GM21737 (cell line): Measurements from ENCODE around the gene NDUFAF2.
A peak's percentile ranks its signal among the peaks of the same experiment; 100 is the strongest.
"Not testable (repeated sequence)": the region's sequence is repeated elsewhere in the genome, so short reads cannot be mapped to it uniquely, and the experiment has no call there.

ENCODE experiments used
- ATAC-seq: cut with Tn5 transposase; IDR thresholded peaks from one replicate; pipeline ENCODE4 v1.9.1; 2021; ENCODE audit warnings: mild to moderate bottlenecking, moderate library complexity; ENCODE audit not compliant: unreplicated experiment

NDUFAF2 gene

DNA sequence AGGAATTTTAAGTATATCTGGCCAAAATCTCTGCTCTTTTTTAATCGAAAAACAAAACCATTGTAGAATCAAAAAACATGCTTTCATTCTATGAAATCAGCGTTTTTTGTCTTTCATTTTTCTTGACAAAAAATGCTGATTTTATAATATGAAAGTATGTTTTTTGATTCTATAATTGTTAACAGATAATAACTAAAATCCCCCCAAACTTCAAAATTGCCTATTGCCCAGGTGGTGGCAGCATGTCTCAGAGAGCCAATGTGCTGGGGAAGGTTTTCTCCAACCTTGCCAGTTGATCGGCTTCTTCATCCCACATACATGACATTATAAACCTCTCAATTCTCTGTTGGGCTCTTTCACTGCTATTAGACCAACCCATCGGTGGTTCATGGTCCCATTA lies 222.4 kb downstream of the NDUFAF2 start:
- no peak for ATAC-seq

DNA sequence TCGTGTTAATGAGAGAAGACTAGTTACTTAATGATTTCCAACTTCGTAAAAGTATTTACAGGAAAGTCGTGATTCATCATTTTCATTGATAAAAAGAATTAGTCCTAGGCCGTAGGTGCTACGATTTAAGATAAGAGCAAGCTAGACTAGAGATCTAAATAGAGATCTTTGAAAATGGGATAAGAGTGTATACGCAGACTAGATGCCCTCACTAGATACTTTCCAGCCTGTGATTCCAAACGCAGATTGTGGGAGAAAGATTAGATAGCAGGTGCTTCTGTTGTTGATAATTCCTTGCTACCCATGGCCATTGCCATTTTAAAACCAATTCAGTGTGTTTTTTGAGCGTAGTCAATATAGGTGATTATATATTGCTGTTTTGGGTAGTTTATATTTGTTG lies 223.9 kb downstream of the NDUFAF2 start:
- ATAC-seq: no peak

DNA sequence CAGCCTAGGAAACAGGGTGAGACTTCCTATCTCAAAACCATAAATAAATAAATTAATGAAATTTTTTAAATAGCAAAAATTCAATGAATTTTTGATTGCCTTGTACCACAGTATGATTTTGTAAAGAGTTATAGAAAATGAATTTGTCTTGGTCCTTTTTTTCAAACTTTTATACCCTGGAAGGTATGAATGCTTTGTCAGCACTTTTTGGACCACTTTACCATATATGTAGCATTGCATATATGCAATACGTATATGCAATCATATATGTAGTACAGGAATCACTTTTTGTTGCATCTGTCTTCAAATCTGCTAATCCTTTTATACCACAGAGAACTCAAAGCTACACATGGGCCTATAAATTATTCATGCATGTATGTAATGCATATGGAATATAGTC lies 226.5 kb downstream of the NDUFAF2 start:
- no peak for ATAC-seq

DNA sequence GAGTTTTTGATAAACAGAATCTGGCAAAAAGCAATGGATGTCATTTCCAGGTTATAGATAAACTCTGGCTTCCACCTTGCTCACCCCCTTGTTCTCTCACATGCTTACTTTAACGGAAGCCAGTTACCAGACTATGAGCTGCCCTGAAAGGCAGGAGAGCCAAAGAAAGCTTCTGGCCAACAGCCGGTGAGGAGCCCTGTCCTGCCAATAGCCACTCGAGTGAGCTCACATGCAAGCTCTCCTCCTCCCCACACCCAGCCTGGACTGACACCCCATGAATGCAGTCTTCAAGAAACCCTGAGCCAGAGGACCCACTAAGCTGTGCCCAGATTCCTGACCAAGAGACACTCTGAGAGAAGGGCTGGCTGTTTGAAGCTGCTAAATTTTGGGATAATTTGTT lies 231.6 kb downstream of the NDUFAF2 start:
- no peak for ATAC-seq

DNA sequence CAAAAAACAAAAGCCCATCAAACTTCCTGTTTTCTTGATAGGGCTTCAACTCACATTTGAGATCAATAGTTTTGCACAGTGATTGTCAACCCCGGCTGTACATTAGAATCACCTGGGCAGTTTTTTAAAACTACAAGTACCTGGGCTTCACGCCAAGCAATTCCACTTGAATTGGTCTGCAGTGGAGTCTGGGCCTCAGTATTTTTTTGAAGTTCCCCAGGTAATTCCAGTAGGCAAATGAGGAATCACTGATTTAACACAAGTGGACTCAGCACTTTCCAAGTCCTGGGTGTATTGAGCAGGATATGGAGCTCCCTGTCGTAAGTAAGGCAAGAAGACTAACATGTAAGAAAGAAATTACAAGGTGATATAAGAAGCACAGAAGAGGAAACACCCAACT lies 232.1 kb downstream of the NDUFAF2 start:
- no peak for ATAC-seq

DNA sequence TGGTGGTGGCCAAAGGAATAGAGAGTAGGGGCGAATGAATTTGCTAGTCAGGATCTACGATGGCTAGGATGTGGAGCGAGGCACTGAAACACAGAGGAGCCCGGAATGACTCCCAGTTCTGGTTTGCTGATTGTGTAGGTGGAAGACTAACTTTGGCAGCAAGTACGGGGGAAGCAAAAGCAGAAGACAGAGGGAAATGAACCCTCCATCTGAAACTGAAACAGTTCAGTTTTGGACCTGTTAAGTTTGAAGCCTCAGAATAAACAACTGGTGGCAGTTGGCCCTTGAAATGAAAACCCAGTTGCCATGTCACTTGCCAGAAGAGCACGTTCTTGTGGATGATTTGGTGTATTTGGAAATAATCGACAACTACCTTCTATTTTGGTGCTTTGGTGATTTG lies 232.7 kb downstream of the NDUFAF2 start:
- ATAC-seq: peak; percentile 64

DNA sequence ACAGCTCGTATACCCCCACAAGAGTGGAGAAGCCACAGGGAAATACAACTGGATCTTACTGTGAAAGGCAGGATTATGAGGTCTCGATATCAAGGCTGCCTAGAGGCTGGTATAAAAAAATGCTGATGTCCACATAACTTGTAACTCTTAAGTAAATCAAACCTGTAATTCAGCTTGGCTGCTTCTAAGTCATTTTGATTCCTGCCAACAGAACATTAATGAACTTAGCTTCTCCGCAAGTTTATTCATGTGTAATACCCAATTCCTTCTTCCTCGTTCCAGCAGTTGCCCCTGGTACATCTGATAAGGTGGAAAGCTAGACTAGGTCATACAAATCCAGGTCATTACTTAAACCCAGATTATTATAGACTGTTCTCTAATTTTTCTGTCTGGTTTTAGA lies 233.7 kb downstream of the NDUFAF2 start:
- ATAC-seq: no peak

DNA sequence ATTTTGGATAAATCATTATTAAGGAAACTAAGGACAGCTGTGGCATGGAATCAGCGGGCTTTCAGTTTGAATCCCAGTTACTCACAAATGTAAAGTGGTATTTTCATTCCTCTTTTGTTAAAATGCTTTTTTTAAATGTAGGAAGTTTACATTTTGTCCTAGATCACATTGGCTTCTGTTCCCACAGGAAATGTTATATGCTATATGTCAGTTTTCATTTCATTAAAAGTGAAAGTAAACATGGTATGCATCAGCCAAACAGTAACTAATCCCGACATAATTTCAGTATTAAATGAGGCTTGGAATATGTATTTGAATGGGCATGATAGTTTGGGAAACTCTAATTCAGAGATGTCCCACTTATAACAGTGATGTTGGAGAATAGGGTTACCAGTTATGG lies 235.9 kb downstream of the NDUFAF2 start:
- ATAC-seq: no peak

DNA sequence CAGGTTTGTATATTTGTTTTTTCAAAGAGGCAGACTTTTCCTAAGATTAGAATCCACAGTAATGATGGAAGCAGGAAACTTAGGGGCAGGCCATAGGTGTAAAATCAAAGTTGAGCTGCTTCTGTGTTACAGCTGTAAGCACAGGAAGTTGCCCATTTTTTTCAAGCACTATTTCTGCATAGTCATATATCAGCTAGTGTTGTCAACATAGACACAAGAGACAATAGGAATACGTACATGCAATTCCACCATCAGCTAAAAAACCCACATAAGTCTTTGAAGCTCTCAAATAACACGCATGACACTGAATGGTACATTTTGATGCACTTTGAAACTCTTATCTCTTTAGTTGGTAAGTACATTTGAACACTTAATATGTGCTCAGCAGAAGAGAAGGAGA lies 237.4 kb downstream of the NDUFAF2 start:
- no peak for ATAC-seq

DNA sequence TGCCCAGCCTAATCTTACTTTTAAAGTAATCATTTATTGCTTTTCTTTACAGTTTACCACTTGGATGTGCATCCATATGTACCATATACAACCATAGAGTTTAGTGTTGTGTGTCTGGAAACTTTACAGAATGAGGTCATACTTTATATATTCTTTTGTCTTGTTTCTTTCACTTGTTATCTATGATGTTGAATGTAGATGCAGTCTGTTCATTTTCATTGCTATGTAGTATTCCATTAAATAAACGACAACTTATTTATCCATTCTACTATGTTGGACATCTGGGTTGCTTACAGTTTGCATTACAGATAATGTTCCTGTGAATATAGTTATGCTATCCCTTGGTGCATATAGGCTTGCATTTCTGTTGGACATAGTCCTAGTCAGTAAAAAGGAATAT lies 238.5 kb downstream of the NDUFAF2 start:
- ATAC-seq: no peak

DNA sequence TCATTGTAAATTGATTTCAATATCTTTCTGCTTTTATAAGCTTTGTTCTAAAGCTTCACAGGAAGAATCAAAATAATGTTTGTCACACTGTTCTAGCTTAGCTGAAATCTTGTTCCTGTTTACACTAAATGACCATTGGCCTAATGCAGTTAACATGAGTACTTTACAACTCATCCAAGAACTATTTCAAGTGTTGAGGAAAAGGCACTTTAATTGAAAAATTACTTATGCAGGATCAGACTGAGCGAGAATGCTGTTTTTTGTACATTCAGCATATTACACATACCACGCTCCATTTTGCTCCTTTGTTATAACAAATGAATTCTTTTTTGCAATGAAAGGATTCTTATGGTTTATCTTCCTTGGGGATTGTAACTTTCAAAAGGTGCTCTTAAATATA lies 239.7 kb downstream of the NDUFAF2 start:
- ATAC-seq: no peak

DNA sequence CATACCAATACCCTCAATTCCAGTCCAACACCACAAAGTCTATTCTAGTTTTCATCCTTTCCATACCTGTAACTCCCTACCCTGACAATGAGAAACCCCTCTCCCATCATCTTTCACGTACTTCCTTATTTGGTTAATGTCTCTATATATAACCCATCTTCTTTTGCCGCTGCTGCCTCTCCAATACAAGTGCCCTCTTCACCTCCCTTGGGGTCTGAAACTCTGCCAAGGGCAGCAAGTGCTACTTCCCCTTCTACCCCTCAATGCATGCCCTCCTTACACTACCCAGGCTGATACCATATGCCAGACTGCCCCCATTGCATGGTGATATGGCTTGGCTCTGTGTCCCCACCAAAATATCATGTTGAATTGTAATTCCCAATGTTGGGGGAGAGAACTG lies 241.6 kb downstream of the NDUFAF2 start:
- ATAC-seq: no peak

DNA sequence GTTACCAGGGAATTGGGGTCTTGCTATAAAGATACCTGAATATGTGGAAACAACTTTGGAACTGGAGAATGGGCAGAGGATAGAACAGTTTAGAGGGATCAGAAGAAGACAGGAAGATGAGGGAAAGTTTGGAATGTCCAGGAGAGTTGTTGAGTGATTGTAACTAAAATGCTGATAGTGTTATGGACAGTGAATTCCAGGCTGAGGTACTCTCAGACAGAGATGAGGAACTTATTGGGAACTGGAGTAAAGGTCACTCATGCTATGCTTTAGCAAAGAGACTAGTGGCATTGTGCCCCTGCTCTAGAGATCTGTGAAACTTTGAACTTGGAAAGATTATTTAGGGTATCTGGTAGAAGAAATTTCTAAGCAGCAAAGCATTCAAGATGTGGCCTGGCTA lies 242.3 kb downstream of the NDUFAF2 start:
- ATAC-seq: not testable (repeated sequence)

DNA sequence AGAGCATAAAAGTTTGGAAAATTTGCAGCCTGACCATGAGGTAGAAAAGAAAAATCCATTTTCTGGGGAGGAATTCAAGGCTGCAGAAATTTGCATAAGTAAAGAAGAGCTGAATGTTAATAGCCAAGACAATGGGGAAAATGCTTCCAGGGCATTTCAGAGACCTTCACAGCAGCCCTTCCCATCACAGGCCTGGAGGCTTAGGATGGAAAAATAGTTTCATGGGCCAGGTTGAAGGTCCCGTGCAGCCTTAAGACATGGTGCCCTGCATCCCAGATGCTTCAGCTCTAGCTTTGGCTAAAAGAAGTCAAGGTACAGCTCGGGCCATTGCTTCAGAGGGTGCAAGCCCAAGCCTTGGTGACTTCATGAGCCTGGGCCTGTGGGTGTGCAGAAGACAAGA lies 242.8 kb downstream of the NDUFAF2 start:
- not testable (repeated sequence) for ATAC-seq

DNA sequence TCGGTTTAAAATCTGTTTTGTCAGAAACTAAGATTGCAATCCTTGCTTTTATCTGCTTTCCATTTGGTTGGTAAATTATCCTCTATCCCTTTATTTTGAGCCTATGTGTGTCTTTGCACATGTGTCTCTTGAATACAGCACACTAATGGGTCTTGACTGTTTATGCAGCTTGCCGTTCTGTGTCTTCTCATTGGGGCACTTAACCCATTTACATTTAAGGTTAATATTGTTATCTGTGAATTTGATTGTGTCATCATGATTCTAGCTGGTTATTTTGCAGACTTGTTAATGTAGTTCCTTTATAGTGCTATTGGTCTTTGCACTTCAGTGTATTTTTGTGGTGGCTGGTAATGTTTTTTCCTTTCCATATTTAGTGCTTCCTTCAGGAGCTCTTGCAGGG lies 253.6 kb downstream of the NDUFAF2 start:
- ATAC-seq: no peak

DNA sequence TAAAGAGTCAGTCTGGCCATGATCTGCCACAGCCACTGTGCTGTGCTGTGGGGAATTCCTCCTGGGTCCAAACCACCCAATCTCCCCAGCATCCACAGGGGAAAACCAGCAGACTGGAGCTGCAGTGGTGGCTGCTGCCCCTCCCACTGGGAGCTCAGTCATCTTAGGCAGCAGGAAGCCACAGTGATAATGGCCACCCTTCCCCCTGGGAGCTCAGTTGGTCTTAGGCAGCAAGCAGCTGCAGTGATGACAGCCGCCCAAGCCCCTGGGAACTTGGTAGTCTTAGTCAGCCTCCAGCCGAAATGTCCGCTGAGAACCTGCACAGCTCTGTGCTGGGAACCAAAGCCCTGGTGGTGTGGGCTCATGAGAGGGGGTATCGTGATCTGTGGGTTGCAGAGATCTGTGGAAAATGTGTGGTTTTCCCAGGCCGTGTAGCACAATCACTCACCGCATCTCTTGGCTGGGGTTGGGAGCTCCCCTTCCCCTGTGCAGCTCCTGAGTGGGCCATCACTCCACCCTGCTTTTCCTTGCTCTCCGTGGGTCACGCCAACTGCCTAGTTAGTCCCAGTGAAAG lies 255.7 kb downstream of the NDUFAF2 start:
- ATAC-seq: no peak

DNA sequence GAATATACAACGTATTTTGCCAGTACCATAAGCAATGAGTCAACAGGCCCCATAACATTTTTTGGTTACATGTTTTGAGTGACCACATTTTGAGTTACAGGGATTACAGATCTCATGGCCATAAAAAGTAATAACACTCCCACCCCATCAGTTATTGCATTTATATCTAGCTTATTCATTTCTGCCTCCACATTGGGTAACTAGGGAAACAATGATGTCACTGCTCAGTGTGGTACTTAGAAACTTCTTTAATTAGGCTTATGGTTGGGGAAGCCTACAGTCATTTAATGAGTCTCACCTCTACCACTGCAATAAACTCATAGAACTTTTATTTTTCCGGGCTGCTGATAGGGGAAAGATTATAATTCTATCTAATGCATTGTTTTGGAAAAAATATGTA lies 257.2 kb downstream of the NDUFAF2 start:
- ATAC-seq: no peak
